HG02885 (cell line): ENCODE data around the gene FYN.
A peak's percentile ranks its signal among the peaks of the same experiment; 100 is the strongest.

ENCODE experiments used
- ATAC-seq: cut with Tn5 transposase; IDR thresholded peaks from one replicate; pipeline ENCODE4 v1.9.1; 2021; ENCODE audit warnings: mild to moderate bottlenecking; ENCODE audit not compliant: unreplicated experiment, poor library complexity

Gene FYN

GRCh38 chr6:111717621-111718020 is 155.6 kb downstream of the FYN start:
- ATAC-seq, result no peak

- ATAC-seq, result no peak
These were observed 156.9 kb downstream of the FYN start for GRCh38 chr6:111716325-111716724.

GRCh38 chr6:111715321-111715720 is 157.9 kb downstream of the FYN start:
- no peak for ATAC-seq

GRCh38 chr6:111714416-111715270 is 158.6 kb downstream of the FYN start:
- no peak for ATAC-seq

- ATAC-seq, result no peak
These were observed 159.4 kb downstream of the FYN start for GRCh38 chr6:111713811-111714210.

- ATAC-seq, result no peak
These were observed 160.0 kb downstream of the FYN start for GRCh38 chr6:111713236-111713635.

- no peak for ATAC-seq
These were observed 161.1 kb downstream of the FYN start for GRCh38 chr6:111711984-111712752.

GRCh38 chr6:111711476-111711875 is 161.8 kb downstream of the FYN start:
- no peak for ATAC-seq

- no peak for ATAC-seq
These were observed 162.3 kb downstream of the FYN start for GRCh38 chr6:111710911-111711310.

GRCh38 chr6:111710439-111710838 is 162.8 kb downstream of the FYN start:
- no peak for ATAC-seq

GRCh38 chr6:111709615-111710398 is 163.4 kb downstream of the FYN start:
- peak; percentile 86 for ATAC-seq

- no peak for ATAC-seq
These were observed 164.1 kb downstream of the FYN start for GRCh38 chr6:111709201-111709600.

- no peak for ATAC-seq
These were observed 165.5 kb downstream of the FYN start for GRCh38 chr6:111707773-111708172.

GRCh38 chr6:111706841-111707391 is 166.3 kb downstream of the FYN start:
- no peak for ATAC-seq

GRCh38 chr6:111703723-111704122 is 169.5 kb downstream of the FYN start:
- ATAC-seq, result no peak

GRCh38 chr6:111702268-111702667 is 171.0 kb downstream of the FYN start:
- no peak for ATAC-seq

- ATAC-seq, result no peak
These were observed 172.1 kb downstream of the FYN start for GRCh38 chr6:111701146-111701545.

GRCh38 chr6:111700135-111700690 is 173.0 kb downstream of the FYN start:
- no peak for ATAC-seq

- no peak for ATAC-seq
These were observed 174.1 kb downstream of the FYN start for GRCh38 chr6:111699123-111699522.

- ATAC-seq, result no peak
These were observed 176.4 kb downstream of the FYN start for GRCh38 chr6:111696814-111697213.
